ENCODE data around the gene MAG.
"Not testable (repeated sequence)": the region's sequence is repeated elsewhere in the genome, so short reads cannot be mapped to it uniquely, and the experiment has no call there.

Gene MAG

GRCh38 chr19:35279374-35279773 lies 12.6 kb upstream of the MAG start:
- DNase-seq (ENCODE audit: extremely low read depth in 1 of 2, low read depth in 1 of 2), result no peak

GRCh38 chr19:35279985-35280821 lies 11.8 kb upstream of the MAG start:
- DNase-seq (ENCODE audit: extremely low read depth in 1 of 2, low read depth in 1 of 2), result no peak

GRCh38 chr19:35281303-35281702 lies 10.7 kb upstream of the MAG start:
- no peak for DNase-seq (ENCODE audit: extremely low read depth in 1 of 2, low read depth in 1 of 2)

DNA sequence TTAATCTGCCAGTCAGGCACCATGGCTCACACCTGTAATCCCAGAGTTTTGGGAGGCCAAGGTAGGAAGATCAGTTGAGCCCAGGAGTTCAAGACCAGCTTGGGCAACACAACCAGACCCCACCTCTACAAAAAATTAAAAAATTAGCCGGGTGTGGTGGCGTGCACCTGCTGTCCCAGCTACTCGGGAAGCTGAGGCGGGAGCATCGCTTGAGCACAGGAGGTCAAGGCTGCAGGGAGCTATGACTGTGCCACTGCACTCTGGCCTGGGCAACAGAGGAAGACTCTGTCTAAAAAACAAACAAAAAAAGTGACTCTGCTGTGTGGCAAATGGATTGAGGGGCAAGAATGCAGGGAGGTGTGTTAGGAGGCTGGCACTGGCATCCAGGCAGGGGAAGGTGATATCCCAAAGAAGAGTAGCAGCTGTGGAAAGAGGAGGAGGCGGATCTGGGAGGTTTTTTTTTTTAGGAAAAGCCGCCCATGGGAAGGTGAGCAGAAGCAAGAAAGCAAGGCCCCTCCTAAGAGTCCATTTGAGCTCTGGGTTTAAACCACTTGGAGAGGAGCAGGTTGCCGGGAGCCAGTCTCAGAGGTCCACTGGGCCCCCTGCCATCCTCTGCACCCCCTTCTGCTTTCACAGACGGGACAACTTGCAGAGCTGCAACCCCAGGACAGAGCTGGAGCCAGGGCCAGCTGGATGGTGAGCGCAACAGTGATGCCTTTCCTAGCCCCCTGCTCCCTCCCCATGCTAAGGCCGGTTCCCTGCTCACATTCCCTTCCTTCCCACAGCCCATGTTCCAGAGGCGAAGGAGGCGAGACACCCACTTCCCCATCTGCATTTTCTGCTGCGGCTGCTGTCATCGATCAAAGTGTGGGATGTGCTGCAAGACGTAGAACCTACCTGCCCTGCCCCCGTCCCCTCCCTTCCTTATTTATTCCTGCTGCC lies 7.5 kb upstream of the MAG start:
- no peak for DNase-seq (ENCODE audit: extremely low read depth in 1 of 2, low read depth in 1 of 2)

GRCh38 chr19:35285095-35285449 lies 6.9 kb upstream of the MAG start:
- no peak for DNase-seq (ENCODE audit: extremely low read depth in 1 of 2, low read depth in 1 of 2)

GRCh38 chr19:35285465-35285864 lies 6.5 kb upstream of the MAG start:
- not testable (repeated sequence) for DNase-seq (ENCODE audit: extremely low read depth in 1 of 2, low read depth in 1 of 2)

GRCh38 chr19:35286101-35286500 lies 5.9 kb upstream of the MAG start:
- DNase-seq (ENCODE audit: extremely low read depth in 1 of 2, low read depth in 1 of 2), result not testable (repeated sequence)

GRCh38 chr19:35287713-35288112 lies 4.2 kb upstream of the MAG start:
- DNase-seq (ENCODE audit: extremely low read depth in 1 of 2, low read depth in 1 of 2), result no peak

DNA sequence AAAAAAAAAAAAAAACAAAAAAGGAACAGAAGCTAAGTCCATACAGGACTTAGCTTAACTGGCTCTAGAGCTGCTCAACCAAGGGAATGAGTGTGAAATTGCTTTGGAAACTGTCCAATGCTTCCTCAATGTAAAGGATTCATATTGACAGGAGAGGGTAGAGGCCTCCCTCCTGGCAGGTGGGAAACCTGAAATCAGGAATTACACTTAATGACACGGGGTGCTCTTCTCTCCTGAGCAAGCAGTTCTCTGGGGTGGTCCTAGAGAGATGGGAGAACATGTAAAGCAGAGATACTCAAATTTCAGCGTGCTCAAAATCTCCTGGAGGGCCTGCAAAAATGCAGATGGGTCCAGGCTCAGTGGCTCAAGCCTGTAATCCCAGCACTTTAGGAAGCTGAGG lies 3.6 kb upstream of the MAG start:
- no peak for DNase-seq (ENCODE audit: extremely low read depth in 1 of 2, low read depth in 1 of 2)

DNA sequence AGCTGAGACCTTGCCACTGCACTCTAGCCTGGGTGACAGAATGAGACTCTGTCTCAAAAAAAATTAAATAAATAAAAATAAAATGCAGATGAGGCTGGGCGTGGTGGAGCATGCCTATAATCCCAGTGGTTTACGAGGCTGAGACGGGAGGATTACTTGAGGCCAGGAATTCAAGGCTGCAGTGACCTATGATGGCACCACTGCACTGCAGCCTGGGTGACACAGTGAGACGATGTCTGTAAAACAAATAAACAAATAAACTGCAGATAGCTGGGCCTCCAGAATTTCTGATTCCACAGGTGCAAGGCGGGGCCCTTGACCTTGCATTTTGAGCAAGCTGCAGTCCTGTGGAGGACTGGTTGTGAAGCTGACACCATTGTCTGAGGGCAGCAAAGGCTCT lies 3.1 kb upstream of the MAG start:
- DNase-seq (ENCODE audit: extremely low read depth in 1 of 2, low read depth in 1 of 2), result no peak

DNA sequence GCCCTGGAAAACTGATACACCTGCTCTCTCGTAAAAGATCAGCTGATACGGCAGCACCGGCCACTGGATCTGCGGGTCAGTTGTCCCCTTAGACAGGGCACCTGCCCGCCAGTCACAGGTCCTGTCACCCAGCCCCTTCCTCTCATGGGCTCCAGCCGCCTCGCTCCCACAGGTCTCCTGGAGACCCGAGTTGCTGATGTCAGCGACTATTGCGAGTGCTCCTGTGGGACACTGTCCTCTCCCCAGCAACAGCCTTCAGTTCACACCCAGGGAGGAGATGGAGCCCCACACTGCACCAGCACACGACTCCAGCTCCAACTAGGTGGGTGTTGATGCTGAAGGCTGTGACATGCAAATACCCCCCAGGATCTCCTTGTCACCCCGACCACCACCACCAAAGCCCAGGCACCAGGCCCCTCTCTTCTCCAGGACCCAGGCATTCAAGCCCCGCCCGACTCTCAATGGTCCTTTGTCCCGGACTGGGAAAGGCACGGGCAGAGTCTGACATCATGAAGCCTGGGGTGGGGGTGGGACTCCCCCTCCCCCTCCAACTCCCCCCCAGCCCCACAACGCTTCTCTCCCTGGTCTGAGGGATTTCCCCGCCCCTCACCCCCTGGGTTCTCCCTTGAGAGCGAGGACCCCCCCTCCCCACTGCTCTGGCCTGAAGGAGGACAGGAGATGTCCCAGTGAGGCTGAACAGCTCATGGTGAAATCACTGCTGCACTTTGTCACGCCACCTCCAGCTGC lies 1.4 kb upstream of the MAG start:
- no peak for DNase-seq (ENCODE audit: extremely low read depth in 1 of 2, low read depth in 1 of 2)

GRCh38 chr19:35291259-35291658 lies 702 bp upstream of the MAG start:
- no peak for DNase-seq (ENCODE audit: extremely low read depth in 1 of 2, low read depth in 1 of 2)

GRCh38 chr19:35292421-35293362 lies 731 bp downstream of the MAG start:
- no peak for DNase-seq (ENCODE audit: extremely low read depth in 1 of 2, low read depth in 1 of 2)

- no peak for DNase-seq (ENCODE audit: extremely low read depth in 1 of 2, low read depth in 1 of 2)
Measured at GRCh38 chr19:35293363-35293739, 1.4 kb downstream of the MAG start.

- no peak for DNase-seq (ENCODE audit: extremely low read depth in 1 of 2, low read depth in 1 of 2)
Measured at GRCh38 chr19:35293808-35294207, 1.8 kb downstream of the MAG start.

DNA sequence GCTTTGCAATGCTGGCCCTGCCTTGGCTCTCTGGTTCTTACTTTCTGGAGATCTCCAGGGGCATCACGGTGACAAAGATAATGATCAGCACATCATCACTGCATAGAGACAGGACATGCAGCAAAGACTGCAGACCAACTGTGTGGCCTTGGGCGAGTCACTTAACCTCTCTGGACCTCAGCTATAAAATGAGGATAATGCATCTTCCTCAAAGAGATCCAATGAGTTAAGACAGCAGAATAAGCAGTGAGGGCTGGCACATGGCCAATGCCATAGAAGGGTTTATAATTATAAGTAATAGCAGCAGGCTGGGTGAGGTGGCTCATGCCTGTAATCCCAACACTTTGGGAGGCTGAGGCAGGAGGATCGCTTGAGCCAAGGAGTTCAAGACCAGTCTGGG lies 2.4 kb downstream of the MAG start:
- no peak for DNase-seq (ENCODE audit: extremely low read depth in 1 of 2, low read depth in 1 of 2)

DNA sequence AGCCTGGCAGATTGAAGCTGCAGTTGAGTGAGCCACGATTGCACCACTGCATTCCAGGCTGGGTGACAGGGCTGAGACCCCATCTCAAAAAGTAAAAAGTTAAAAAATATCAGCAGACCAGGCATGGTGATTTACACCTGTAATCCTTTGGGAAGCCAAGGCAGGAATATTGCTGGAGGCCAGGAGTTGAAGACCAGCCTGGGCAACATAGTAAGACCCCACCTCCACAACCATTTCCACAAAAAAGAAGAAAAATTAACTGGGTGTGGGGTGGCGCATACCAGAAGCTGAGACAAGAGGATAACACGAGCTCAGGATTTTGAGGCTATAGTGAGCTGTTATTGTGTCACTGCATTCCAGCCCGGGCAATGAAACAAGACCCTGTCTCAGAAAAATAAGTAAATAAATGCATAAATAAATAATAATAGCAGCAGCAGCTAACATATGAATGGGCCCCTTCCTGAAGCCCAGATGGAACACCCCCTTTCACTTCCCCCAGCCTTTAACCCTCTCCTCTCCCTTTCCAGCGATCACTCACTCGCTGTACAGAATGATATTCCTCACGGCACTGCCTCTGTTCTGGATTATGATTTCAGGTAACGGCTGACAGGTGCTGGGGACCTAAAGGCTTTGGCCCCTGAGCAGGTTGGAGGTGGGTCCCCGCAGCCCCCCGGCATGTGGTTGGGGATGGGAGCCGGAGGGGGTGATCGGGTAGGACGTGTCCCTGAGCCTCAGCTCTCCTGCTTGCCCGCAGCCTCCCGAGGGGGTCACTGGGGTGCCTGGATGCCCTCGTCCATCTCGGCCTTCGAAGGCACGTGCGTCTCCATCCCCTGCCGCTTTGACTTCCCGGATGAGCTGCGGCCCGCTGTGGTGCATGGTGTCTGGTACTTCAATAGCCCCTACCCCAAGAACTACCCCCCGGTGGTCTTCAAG lies 3.2 kb downstream of the MAG start:
- no peak for DNase-seq (ENCODE audit: extremely low read depth in 1 of 2, low read depth in 1 of 2)

- no peak for DNase-seq (ENCODE audit: extremely low read depth in 1 of 2, low read depth in 1 of 2)
Measured at GRCh38 chr19:35295792-35296462, 4.0 kb downstream of the MAG start.
